MM.1S (cell line): ENCODE data around the gene PIP4K2A.

Experiments
- EZH2 ChIP-seq: fragments of 300-600 bp; sonication (generic); optimal IDR thresholded peaks from 2 replicates; pipeline ENCODE3; 2017; ENCODE audit warnings: low read depth, mild to moderate bottlenecking, antibody characterized with exemption, low read length, mixed read lengths
- TF ChIP-seq, protein P1 (sequence below): fragments of 300-600 bp; sonication (generic); IDR thresholded peaks from 2 replicates; pipeline ENCODE4 v1.5.1; 2016; ENCODE audit warnings: antibody characterized with exemption, low read length, mixed read lengths

DNA sequence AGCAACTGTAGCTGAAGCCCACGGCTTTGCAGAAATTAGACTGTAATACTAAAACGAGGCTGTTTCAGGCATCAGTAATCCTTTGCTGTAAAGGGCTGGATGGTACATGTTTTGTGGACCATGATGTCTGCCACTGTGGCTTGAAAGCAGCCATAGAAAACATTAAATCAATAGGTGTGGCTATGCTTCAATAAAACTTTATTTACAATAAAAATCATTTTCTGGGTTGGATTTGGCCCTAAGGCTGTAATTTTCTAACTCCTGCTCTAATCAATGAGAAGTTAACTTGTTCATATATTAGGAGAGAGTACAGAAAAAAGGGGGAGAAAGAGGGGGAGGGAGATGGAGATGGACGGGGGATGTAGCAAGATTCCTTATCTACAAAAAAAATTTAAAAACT lies 183.4 kb downstream of the PIP4K2A start:
- TF ChIP-seq, protein P1, sequence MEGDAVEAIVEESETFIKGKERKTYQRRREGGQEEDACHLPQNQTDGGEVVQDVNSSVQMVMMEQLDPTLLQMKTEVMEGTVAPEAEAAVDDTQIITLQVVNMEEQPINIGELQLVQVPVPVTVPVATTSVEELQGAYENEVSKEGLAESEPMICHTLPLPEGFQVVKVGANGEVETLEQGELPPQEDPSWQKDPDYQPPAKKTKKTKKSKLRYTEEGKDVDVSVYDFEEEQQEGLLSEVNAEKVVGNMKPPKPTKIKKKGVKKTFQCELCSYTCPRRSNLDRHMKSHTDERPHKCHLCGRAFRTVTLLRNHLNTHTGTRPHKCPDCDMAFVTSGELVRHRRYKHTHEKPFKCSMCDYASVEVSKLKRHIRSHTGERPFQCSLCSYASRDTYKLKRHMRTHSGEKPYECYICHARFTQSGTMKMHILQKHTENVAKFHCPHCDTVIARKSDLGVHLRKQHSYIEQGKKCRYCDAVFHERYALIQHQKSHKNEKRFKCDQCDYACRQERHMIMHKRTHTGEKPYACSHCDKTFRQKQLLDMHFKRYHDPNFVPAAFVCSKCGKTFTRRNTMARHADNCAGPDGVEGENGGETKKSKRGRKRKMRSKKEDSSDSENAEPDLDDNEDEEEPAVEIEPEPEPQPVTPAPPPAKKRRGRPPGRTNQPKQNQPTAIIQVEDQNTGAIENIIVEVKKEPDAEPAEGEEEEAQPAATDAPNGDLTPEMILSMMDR, result no peak
- no peak for TF ChIP-seq EZH2
